Epithelial cell of proximal tubule (primary cell): ENCODE measurements around the gene PHF2. TPM values are rescaled to one million over a fixed set of nuclear protein-coding genes. Genes with fewer than 3 reads are reported as not detected.

Source experiments
- DNase-seq: peaks from one replicate; pipeline ENCODE4 v3.0.0-alpha.2; 2011; ENCODE audit warnings: low read depth
- H3K4me3 ChIP-seq: 2 replicates; pipeline ENCODE4 v1.5.1; 2011; ENCODE audit warnings: low read depth, mild to moderate bottlenecking, low read length
- CTCF ChIP-seq: conservative IDR thresholded peaks from 2 replicates; pipeline ENCODE4 v1.5.1; 2012; ENCODE audit warnings: low read depth, mild to moderate bottlenecking, low read length
- total RNA-seq: library from RNA; depleted of rRNA; stranded (reverse); fragments of >200 nt; gene quantifications from 2 replicates; pipeline ENCODE4 v1.2.3, GENCODE V29; 2015

Gene PHF2
- total RNA-seq, 1 donor from 2014 or later: 11.4 TPM

GRCh38 chr9:93655621-93656425 lies 79.4 kb downstream of the PHF2 start:
- TF ChIP-seq CTCF: no peak
- DNase-seq: no peak
- H3K4me3 ChIP-seq: no peak overlapping the region

- no peak for TF ChIP-seq CTCF
Observed at GRCh38 chr9:93656426-93657239, 80.2 kb downstream of the PHF2 start.

GRCh38 chr9:93657331-93658111 lies 81.1 kb downstream of the PHF2 start:
- no peak for DNase-seq
- no peak overlapping the region for H3K4me3 ChIP-seq
- no peak for TF ChIP-seq CTCF

More at GRCh38 chr9:93656426-93657239, 80.2 kb downstream of the PHF2 start:
- H3K4me3 ChIP-seq: no peak overlapping the region
- DNase-seq: no peak

- H3K4me3 ChIP-seq: no peak overlapping the region
- no peak for TF ChIP-seq CTCF
- DNase-seq: no peak
Observed at GRCh38 chr9:93658184-93658925, 82.0 kb downstream of the PHF2 start.

GRCh38 chr9:93659044-93659836 lies 82.9 kb downstream of the PHF2 start:
- H3K4me3 ChIP-seq: no peak overlapping the region
- TF ChIP-seq CTCF: no peak
- no peak for DNase-seq

GRCh38 chr9:93659837-93660177 lies 83.4 kb downstream of the PHF2 start:
- H3K4me3 ChIP-seq: no peak overlapping the region
- no peak for DNase-seq
- TF ChIP-seq CTCF: no peak
